Measurements from ENCODE around the gene STAB2. TPM values are rescaled to one million over a fixed set of nuclear protein-coding genes. Genes with fewer than 3 reads are reported as not detected.

Gene STAB2
- total and polyA plus RNA-seq, 2 of the 4 experiments (the other 2 are of a cell fraction) = not detected

DNA sequence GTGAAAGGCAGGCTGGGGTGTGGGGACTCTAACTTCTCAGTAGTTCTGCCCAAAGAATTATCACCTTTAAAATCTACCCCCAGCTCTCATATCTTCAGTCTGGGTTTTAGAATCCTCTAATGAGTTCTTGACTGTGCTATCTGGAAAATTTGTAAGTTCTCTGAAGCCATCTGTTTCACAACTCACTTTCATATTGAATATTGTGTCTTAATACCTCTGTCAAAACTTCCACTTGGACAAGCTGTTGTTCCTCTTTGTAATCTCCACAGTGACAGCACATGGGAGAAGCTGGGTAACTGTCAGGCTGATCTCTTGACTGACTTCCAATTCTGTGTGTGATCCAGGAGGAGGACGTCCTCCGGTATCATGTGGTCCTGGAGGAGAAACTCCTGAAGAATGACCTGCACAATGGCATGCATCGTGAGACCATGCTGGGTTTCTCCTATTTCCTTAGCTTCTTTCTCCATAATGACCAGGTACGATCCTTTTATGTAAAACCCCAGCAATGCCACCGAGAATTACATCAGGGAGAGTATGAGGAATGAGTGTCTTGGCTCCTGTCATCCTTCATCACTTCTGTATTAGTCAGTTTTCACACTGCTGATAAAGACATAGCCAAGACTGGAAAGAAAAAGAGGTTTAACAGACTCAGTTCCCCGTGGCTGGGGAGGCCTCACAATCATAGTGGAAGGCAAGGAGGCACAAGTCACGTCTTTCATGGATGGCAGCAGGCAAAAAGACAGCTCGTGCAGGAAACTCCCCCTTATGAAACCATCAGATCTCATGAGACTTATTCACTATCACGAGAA is 111.9 kb downstream of the STAB2 start (continued):
- TF ChIP-seq POLR2A (IDR thresholded peaks at IDR 0.05; ENCODE audit: low read depth, low read length) = no peak

DNA sequence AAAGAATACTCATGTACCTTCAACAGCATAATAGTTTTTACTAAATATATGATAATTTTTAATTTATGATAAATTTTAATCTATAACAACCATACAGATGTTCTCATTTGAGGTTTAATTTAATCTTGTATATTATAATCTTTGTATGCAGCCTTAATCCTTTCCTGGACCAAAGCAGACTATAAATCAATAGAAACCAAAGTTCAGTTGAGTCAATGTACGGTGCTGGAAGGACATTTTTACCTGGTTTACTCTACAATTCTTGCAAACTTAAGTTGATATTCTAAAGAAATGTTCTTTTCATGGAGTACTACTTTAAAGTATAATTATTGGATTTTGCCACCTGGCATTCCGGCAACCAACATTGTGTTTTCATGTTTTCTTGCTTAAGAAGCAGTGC is 118.0 kb downstream of the STAB2 start:
- H3K14ac ChIP-seq (replicated peaks; ENCODE audit: low read depth, low read length) = no peak overlapping the region
- H2BK120ac ChIP-seq (ENCODE audit: low read depth, low read length) = no peak overlapping the region
- in situ Hi-C loops (cut with MboI; ENCODE audit: low sequenced_read_pairs) = no loop called here
- H3K56ac ChIP-seq (ENCODE audit: extremely low read depth, insufficient read depth, low read length) = no peak overlapping the region
- no peak overlapping the region for H3K4me2 ChIP-seq (ENCODE audit: low read depth, low read length)
- intact Hi-C loops (cut with micrococcal nuclease) = no loop called here
- H3K36me3 ChIP-seq (ENCODE audit: control insufficient read depth, insufficient read depth, low read length) = no peaks in the 10 kb centered on the region
- DNase-seq (no peak), ATAC-seq (ENCODE audit: low read depth) (no peak)
- no peak overlapping the region for H3K4me3 ChIP-seq (ENCODE audit: insufficient read depth, low read depth, low read length)
- H3K4me1 ChIP-seq (ENCODE audit: control insufficient read depth, insufficient read depth, low read length) = no peaks in the 10 kb centered on the region
- peaks cover 5% of the 10 kb centered on the region for H3K27me3 ChIP-seq (ENCODE audit: control insufficient read depth, insufficient read depth, low read length)
- no peak overlapping the region for H2BK5ac ChIP-seq (ENCODE audit: low read depth, low read length, poor library complexity, severe bottlenecking)
- H3K9me1 ChIP-seq (ENCODE audit: insufficient read depth, low read length) = no peaks in the 10 kb centered on the region
- H4K91ac ChIP-seq (ENCODE audit: insufficient read depth, low read depth, low read length) = no peak overlapping the region
- no peaks in the 10 kb centered on the region for H4K20me1 ChIP-seq (ENCODE audit: insufficient read depth, low read length)
- no peak overlapping the region for H2AK5ac ChIP-seq (ENCODE audit: low read depth, low read length)
- H3K23ac ChIP-seq (ENCODE audit: low read depth, low read length) = no peak overlapping the region
- BruUV-seq (replicated peaks) = no TSS peak
- no peak overlapping the region for H2AK9ac ChIP-seq (replicated peaks; ENCODE audit: low read depth, low read length, poor library complexity)
- POLR2A ChIA-PET (ENCODE audit: unreplicated experiment) = no interaction called here
- no peak overlapping the region for H2BK20ac ChIP-seq (ENCODE audit: low read depth, low read length)
- no peak overlapping the region for H3K27ac ChIP-seq (ENCODE audit: insufficient read depth, low read length)
- no peak overlapping the region for H4K8ac ChIP-seq (ENCODE audit: low read depth in 2 of 2, low read length in 2 of 2)
- CTCF ChIA-PET = no interaction called here
- H4K5ac ChIP-seq (ENCODE audit: low read depth, low read length) = no peak overlapping the region
- dilution Hi-C loops (cut with HindIII; ENCODE audit: low sequenced_read_pairs, unreplicated experiment) = no loop called here
- no peak overlapping the region for H2AFZ ChIP-seq (replicated peaks; ENCODE audit: low read length, poor library complexity)
- no peak overlapping the region for H2BK15ac ChIP-seq (ENCODE audit: low read depth, low read length)
- no peaks in the 10 kb centered on the region for H3K9me3 ChIP-seq (ENCODE audit: control insufficient read depth, insufficient read depth, low read length)
- H3K79me1 ChIP-seq (ENCODE audit: low read depth in 1 of 2, low read length in 2 of 2) = no peaks in the 10 kb centered on the region
- WGBS, 2 experiments (ENCODE audit: extremely low coverage in 2 of 2, insufficient read length in 1 of 2) = no CpG with 5 or more reads among the region's 2 CpGs
- no peak overlapping the region for H3K18ac ChIP-seq (ENCODE audit: low read depth, low read length)
- no peak overlapping the region for H3K9ac ChIP-seq (ENCODE audit: low read depth, low read length)
- H3K4ac ChIP-seq (ENCODE audit: low read depth, low read length) = no peak overlapping the region
- TF ChIP-seq FOS (IDR thresholded peaks at IDR 0.05; ENCODE audit: low read depth, low read length) (no peak), RCOR1 (IDR thresholded peaks at IDR 0.05; ENCODE audit: insufficient replicate concordance, low read length) (no peak), MXI1 (IDR thresholded peaks at IDR 0.05; ENCODE audit: borderline replicate concordance, low read depth, low read length) (no peak), SMC3 (IDR thresholded peaks at IDR 0.05; ENCODE audit: low read depth, low read length) (no peak), NFE2L2 (IDR thresholded peaks at IDR 0.05; ENCODE audit: low read depth, low read length) (no peak)
